GM18507 (cell line): ENCODE data around the gene TOR3A.

Source experiments
- DNase-seq: peaks from one replicate; pipeline ENCODE4 v3.0.0; 2011; ENCODE audit warnings: low read depth; ENCODE audit not compliant: insufficient read length; ENCODE audit errors: extremely low spot score
- FAIRE-seq: peaks from 2 replicates; lab custom pipeline; 2011; peaks lifted over from hg19 to GRCh38; lab: Jason Lieb, UNC

The TOR3A gene

DNA sequence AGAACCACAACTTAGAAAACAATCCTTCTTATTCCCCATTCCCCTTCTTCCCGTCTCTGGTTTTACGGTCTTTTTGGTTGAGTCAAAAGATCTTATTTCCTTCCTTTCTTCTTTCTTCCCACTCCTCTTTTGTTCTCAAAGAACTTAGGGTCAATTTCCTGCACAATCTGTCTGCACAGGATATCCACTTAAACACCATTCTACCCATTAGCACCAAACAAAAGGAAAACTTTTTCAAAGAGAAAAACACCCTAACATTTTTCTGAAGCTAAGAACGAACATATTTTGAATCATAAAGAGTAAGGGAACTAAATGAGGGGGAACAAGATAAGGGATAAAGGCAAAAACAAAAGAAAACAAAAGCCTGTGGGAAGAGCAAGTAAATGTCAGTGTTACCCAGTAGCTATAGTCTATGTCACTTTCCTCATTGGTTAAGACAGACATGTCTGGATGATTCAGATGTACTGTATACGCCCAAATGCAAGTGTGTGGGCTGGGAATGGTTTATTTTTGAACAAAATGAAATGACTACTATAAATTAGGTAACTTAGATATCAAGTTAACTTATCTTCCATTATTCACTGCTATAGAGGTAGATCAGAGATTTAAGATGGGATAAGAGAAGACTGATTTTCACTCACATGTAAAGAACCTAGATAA, 59.9 kb downstream of the TOR3A start:
- DNase-seq, result no peak
- no peak for FAIRE-seq

DNA sequence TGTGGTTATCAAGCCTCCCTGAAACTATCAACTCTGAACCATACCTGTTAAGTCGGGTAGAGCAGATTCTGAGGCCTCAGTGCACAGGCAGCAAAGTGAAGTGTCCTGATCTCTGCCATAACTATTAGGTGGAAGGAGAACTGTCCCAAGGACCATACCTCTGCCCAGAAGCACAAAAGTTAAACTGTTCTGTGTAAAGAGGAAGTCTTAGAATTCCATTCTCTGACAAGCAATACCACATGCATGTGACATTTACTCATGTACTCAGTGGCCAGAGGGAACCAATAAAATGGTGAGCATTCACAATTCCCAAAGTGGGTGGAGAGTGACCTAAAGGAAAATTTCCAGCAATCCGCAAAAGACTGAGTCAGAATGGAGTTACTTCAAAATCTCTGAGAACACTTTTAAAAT, 61.0 kb downstream of the TOR3A start:
- DNase-seq (no peak), FAIRE-seq (no peak)

DNA sequence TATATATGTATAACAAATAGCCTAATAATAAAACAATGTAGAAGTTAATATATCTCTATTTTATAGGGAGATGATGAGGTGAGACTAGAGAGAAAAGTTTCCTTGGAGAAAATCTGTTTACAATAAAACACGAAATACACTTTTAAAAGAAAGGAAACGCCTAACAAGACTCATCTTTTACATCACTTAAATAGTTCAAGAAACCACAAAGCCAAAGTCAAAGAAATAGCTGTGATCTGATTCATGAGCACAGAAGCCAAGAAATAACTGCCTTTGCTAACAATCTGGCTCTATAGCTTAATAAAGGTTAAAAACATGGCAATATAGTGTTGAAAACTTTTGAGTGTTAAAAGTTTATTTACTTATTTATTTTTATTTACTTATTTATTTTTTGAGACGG, 61.5 kb downstream of the TOR3A start:
- FAIRE-seq (no peak), DNase-seq (no peak)

DNA sequence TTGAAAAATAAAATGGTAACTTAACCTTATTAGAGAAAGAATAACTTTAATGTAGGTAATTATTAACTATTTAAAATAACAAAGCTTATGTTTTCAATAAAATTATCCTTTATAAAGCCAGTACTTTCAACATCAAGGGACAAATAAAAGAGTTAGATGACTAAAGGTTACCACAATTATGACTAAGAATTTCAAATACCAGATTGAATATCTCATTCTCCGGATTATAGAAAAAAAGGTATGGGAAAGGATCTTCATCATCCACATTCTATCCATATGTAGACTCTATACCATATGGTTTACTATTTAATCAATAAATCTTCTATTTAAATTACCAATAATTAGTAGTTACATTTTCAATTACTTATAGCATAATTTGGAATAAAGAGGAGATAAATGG, 62.8 kb downstream of the TOR3A start:
- DNase-seq (no peak), FAIRE-seq (no peak)

DNA sequence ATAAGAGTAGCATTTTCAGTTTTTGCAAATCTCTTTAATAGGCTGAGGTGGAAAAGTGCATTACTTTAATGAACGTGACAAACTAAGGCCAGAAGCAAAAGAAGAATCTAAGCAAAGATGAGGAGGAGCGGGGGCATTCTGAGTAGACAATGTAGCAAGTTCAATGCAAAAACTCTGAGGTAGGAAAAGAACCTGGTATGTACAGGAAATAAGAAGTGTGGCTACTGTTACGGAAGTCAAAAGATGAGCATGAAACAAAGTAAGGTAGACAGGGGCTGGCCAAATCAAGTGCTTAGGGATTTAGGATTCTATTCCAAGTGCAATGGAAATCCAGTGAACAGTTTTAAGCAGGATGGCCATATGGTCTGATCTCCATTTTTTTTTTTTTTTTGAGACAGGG, 63.7 kb downstream of the TOR3A start:
- DNase-seq (no peak), FAIRE-seq (no peak)
